NCI-H1694 treated with DMSO at 0.1 percent for 48 hours (cell line): ENCODE data around the gene ARHGEF4.
"Not testable (repeated sequence)": the region's sequence is repeated elsewhere in the genome, so short reads cannot be mapped to it uniquely, and the experiment has no call there.

Experiments used
- DNase-seq: peaks from one replicate; lab custom pipeline; 2025; lab: John Stamatoyannopoulos, UW

ARHGEF4 gene

DNA sequence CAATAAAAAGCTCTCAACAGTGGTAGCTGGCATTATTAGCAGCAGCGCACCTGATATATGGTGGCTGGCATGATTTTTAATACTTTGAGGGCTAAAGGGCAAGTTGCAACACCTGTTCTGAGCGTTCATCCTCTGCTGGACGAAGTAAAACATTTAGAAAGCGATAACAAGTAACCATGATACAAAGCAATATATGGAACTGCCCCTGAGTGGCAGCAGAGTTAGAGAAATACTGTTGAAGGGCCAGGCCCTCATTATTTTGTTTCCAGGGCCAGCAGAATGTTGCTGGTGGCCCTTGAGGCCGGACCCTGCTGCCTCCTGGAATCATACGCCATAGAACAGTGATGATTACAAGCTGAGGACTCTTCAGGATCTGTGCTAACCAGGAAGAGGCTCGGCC, 47.8 kb downstream of the ARHGEF4 start:
- no peak for DNase-seq

DNA sequence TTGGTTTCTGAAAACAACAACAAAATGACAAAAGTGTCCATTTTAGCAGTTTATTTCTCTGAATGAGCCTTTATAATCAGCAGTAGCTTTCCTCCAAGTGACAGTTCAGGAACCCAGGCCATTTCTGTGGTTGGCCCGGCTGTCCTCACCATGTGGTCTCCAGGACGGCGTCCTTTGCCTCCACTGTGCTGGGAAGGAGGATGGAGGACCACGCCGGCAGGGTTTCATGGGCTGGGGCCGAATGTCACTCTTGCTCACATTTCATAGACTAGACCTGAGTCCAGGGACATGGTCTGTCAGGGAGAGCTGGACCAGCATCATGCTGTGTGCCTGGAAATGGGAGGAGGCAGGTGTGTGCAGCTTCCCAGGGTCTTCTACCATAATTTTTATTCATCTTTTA, 50.9 kb downstream of the ARHGEF4 start:
- no peak for DNase-seq

DNA sequence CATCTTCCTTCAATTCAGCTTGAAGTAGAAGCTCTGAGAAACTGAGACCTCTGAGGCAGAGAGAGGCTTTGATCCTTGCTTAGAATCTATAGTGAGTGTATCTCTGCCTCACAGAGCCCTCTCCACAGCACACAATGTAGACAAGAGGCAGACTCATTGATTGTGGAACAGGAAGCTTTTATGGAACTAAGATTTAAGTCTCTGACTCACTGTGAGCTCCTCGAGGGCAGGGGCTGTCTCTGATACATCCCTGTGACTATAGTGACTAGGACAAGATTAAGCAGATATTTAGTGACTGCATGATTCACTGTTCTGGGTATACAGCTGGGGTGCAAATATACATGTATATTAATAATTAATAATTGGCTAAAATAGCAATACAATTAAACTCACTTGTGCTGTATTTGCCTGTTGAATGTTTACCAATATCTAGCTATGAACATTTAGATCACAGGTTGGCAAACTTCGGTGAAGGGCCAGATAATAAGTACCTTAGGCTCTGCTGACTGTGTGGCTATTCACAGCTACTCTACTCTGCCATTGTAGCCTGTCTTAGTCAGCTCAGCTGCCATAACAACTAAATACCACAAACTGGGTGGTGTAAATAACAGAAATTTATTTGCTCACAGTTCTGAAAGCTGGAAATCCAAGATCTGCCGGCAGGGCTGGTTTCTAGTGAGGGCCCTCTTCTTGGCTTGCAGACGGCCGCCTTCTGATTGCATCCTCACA, 54.4 kb downstream of the ARHGEF4 start:
- DNase-seq = no peak

DNA sequence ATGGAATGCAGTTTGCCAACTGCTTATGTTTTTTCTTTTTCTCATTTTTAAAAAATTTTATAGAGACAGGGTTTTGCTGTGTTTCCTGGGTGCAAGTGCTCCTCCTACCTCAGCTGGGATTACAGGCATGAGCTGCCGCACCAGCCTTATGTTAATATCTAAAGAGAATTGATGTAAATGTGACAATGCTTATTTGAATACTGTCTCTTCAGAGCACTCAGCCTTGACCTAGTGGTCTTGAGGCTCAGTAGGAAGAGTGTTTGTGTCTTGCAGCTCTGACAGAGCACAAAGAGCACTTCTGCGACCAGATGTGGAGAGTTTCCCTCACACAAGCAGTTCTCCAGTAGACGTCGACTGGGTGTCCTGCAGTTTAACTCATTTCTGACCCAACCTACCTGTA, 55.3 kb downstream of the ARHGEF4 start:
- no peak for DNase-seq

DNA sequence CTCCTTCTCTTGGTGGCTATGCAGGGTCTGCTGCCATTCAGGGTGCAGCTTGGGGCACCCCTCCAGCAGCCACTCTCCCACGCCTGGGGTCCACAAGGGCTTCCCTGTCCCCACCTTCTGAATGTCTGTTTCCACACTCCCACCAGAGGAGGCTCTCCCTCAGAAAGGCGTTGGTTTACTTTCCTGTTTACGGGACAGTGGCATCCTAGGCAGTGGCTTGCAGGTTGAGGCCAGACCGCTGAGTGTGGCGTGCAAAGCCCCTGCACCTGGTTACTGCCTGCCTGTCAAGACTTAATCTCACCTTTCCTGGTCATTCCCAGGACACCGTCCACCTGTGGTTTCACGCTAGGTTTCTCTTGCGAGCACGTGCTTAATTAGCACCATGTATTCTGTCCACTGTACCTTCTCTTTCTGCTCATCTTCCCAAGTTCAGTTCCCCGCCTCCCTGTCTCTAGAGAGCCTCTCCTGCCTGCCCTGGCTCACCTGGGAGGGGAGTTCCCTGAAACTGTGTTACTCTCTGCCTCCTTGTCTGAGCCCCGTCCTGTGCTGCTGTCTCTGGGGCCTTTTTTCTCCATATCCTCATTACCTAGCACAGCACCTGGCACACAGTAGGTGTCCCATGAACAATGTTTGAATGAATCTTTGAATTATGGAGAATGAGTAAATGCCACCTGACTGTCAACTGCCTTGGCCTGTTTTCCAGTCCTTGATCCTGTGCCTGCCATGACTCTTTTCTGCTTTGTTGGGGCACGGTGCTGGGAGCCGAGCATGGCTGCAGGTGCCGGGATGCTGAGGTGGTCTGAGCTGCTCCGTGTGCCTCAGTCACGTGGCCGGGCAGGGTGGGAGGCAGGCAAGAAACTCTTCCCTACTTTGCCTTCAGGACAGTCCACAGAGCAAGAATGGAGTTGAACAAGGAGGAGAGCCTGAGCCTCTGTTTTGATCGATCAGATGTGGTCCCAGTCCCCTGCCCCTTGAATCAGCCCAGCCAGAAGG, 56.4 kb downstream of the ARHGEF4 start:
- DNase-seq = no peak

DNA sequence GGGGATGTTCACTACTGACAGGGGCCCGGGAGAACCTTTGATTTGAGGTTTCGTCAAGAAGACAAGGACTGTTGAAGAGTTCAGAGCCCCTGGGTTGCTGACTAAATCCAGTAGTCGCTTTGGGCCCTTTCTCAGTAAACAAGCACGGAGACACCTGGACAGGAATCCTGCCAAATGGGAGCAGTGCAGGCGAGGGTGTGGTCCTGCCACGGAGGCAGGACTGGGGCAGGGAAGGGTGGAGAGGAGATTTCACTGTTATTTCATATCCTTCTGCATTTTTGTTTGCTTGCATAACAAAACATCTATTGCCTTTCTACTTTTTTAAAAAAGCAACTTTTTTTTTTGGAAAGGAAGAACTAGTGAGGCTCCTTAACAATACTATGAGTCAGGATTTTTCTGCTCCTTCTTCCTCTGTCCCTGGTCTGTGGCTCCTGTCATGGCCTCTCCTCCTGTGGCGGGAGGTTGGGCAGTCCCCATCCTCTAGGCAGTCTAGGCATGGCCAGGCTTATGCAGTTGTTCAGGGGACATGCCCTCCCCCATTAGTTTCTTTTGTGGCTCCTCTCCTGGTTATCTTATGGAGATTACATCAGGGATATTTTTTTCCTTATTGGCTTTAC, 57.7 kb downstream of the ARHGEF4 start:
- DNase-seq = no peak

DNA sequence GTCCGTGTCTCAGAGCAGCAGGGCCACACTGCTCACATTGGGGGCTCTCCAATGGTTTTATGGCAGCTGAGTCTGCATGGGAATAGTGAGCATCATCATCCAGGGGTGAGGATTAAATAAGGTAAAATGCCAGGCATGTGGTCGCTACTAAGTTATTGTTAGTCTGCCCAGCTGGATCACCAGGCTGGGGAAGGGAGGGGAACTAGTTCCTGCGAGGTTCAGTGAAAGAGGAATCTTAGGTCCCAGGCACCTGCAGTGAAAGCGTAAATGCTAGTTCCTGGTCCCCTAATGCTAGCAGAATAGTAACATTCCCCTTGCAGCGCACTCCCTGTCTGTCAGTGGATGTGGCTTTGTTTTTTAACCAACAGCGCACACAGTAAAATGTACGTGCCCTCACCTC, 60.1 kb downstream of the ARHGEF4 start:
- DNase-seq = no peak

DNA sequence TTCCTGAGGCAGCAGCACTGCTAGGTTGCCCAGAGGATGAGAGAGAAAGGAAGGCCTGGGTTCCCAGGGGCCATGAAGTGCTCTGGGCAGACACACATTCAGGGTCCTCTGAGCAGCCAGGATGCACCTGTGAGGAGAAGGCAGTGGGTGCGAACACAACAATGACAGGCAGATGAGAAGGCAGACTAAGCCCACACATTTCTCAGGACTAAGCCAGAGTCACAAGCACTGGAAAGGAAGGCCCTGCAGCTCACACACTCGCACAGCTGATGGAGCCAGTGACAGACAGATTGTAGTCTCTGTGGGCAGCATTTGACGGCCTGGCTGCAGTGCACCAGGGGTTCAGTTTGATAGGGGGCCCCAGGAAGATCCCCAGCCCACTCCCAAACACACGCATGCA, 61.8 kb downstream of the ARHGEF4 start:
- no peak for DNase-seq

DNA sequence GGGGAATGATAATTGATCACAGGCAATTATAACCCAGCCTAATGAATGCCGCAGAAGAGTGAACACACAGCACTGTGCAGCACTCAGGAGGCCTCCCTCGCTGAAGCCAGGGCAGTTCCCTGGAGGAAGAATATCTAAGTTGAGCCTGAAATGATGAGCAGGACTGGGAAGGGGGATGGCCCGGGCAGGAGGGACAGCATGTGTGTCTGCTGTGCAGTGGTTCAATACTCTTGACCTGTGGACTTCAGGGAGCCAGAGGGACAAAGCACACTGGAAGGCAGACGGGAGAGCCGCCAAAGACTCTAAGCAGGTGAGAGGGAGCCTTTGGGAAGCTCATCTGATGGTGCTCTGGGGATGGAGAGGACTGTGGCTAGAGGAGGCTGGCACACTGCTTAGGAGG, 62.6 kb downstream of the ARHGEF4 start:
- no peak for DNase-seq

DNA sequence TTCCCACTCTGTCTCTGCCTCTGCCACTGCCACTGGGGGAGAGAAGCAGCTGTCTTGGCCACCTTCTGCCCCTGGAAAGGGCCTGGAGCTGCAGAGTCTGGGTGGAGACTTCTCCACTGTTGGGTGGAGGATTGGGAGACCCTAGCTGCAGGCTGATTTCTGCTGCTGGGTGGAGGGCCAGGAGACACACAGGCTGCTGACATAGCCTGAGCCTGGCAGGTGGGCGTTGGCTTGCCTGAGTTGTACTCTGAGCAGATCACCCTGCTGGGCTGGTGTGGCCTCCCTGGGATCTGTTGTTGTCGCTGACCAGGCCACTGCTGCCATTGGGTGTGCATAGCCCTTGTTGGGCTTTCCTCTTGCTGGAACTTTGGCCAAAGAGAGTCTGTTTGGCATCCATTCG, 64.3 kb downstream of the ARHGEF4 start:
- no peak for DNase-seq

DNA sequence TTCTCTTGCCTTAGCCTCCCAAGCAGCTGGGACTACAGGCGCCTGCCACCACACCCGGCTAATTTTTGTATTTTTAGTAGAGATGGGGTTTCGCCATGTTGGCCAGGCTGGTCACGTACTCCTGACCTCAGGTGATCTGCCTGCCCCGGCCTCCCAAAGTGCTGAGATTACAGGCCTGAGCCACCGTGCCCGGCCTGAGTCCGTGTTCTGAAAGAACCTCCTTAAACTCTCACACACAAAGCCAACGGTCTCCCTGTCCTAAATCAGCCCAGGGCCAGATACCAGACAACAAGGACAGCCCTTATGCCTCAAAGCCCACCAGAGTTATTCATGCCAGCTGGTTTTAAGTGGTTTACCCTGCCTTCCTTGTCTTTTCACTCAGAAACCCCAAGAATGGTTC, 64.9 kb downstream of the ARHGEF4 start:
- not testable (repeated sequence) for DNase-seq

DNA sequence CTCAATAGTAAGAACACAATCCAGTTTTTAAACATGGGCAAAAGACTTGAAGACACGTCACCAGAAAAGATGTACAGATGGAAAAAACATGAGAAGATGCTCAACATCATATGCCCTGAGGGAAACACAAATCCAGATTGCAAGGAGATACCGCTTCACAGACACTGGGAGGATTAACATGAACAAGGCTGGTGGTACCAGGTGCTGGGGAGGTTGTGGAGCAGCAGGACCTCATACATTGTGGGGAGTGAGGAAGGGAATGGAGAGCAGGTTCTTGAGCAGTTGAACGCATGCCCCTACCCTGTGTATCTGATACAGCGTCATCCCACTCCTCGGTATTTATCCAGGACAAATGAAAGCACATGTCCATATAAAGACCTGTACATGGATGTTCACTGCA, 72.1 kb downstream of the ARHGEF4 start:
- DNase-seq = no peak

DNA sequence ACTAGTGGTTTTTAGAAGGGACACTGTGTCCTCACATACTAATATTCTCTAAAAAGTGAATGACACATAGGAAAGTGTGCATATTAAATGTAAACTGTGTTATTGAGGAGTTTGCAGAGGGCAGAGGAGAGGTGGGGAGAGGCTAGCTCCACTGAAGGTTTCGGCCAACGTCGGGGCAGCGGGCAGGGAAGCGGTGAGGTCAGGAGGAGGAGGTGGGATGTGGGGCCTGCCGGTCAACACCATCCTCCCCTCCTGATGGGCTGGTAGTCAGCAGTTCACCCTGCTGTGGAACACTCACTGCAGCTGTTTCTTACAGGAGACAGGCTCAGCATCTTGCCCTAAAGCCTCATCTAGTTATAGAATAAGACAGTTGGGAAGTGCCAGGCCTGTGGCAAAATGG, 74.2 kb downstream of the ARHGEF4 start:
- DNase-seq = no peak

DNA sequence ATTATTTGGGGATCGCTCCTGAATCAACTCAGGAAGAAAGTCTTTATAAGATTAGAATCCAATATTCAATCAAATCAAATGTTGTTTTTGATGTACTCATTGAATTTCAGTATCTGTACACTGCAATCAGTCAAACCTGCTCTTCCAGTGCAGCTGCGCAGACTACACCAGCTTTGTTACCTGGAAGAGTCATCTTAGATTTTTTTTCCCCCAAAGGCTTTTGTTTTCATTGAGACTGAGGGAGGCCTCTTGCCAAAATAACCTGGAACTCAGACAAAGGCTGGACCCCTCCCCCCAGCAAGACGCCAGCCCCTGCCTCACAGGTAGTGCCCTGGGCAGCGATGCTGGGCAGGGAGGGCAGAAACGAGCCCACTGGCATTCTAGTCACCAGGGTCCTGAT, 74.8 kb downstream of the ARHGEF4 start:
- DNase-seq = no peak

DNA sequence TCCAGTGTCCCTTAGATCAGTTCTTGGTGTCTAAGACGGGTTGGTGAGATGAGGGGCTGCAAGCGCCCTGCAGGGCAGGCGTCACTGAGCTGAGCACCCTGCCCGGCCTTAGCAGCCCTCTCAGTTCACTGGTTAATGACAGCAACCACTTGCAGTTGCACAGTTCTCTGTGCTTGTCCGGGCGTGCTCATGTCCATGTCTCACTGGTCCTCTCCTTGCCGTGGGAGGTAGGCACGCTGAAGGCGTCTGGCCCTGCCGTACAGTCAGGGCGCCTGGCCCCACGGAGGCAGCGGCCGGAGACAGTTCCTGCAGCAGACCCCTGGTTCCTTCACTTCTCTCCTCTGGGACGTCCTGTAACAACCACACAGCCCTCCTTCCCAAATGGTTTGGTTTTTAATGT, 75.3 kb downstream of the ARHGEF4 start:
- no peak for DNase-seq

DNA sequence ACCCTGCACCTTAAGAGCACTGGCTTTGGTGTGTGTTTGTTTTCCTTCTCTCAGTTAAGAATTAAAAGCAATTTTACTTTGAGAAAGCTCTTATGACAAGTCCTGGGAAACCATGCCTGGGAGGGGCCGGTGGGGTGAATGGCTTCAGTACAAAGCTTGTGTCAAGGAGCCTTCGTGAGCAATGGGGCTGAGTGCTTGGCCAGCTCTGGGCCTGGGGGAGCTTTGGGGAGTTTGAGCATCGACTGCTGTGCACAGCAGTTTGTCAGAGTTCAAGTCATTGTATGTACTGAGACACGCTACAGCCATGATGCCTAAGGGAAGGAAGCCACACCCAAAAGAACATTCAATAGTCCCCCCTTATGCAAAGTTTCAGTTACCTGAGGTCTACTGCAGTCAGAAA, 75.8 kb downstream of the ARHGEF4 start:
- DNase-seq = no peak

DNA sequence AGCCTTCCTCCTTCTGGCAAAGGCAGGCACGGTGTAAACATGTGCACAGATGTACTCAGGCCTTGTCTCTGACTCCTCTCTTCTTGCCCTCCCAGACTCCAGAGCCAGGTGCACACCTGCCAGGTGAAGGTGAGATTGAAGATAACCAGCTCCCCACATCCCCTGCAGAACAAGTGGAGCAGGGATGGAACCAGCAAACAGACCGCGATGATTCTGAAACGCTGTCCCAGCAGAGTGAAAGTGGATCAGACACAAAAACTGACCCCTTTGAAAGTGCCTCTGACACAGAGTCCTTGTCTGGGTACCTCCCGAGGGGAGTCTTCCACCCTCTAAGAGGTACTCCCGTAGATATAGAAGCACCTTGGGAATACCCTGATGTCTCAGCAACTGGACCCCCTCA, 77.2 kb downstream of the ARHGEF4 start:
- no peak for DNase-seq

DNA sequence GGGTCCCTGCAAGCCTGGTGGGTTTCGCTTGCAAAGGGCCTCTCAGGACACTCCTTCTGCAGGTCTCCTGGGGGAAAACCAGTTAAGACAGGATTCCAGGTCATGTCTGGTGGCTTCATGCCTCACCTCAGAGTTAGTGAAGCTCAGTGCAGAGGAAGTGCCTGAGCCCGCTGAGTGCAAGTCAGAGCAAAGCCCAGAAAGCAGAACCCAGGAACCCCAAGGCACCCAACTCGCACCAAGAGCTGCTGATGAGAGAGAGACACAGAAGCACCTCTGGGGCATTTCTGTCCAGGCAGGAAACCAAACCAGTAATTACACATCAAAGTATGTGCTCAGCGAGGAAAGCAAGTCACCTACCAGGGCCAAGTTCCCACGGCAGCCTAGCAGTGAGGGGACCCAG, 78.4 kb downstream of the ARHGEF4 start:
- DNase-seq = no peak

DNA sequence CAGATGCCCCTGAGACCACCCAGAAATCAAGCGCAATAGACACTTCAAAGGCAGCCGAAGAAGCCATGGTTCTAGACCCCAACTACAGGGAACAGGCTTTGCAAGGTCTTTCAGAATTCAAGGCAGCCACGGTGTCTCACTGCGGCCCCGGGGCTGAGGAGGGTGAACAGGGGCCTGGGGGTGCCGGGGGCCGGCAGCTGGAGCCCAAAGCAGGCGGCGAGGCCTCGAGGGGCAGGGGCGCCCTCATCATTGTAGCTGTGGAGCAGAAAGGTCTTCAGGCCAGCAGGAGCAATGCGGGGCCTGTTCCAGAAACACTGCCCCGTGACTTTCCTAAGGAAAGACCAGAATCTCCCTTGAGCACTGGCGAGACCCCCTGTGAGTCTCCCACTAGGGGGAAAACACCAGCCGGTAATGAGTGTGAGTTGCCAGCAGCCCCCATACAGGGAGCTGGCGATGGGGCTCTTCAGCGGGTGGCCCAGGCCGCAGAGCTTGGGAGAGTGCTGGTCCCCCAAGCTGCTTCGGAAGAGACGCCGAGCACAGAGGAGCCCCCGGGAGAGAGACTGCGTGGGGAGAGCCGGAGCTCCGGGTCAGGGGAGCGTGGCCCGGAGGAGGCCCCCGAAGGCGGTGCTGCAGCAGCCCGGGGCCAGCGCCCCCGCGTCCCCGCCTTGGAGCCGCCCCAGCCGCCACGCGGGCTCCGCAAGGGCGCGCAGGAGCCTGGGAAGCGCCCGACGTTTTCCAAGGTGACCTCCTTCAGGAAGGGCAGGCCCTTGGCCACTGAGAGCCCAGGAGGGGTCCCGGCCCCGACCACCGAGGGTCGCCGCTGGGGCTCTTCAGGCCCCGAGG, 79.1 kb downstream of the ARHGEF4 start:
- DNase-seq = no peak

DNA sequence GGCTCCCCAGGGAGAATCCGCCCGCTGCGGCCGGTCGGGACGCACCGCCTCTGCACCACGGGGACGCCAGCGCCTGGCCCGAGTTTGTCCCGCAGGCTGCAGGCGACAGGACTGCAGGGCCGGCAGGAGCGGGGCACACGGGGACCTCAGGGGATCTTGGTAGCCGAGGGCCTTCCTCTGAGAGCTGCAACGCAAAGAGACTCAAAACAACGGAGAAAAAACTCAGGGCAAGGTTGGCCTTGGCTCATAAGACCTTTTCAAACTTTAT, 79.7 kb downstream of the ARHGEF4 start:
- no peak for DNase-seq

DNA sequence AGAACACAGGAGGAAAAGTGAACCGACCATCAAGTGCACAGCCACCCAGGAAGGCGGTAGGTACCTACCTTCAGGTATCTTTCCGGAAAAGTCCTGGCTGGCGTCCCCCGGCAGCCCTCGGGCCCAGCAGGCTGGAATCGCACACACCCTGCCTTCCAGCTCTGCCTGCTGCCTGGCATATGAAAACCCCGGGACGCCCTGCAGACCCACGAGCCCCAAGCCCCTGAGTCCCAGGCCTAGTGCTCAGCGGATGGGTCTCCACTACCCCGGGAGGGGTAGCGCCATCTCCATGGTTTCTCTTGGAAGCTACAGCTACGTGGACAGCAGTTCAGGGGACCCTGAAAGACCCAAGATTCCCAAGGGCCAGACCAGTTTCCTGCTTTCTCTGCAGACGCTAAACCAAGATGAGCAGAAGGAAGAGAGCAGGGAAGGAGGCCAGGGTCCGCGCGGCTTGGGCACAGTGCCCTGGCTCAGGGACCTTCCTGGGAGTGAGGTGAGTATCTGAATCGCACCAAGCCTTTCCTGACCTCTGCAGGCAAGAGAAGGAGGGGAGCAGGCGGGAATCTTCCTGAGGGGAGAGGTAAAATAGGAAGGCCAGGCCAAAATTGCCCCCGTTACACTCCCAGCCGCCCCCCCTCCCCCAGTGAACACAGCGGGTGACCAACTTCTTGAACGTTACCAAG, 80.4 kb downstream of the ARHGEF4 start:
- no peak for DNase-seq

DNA sequence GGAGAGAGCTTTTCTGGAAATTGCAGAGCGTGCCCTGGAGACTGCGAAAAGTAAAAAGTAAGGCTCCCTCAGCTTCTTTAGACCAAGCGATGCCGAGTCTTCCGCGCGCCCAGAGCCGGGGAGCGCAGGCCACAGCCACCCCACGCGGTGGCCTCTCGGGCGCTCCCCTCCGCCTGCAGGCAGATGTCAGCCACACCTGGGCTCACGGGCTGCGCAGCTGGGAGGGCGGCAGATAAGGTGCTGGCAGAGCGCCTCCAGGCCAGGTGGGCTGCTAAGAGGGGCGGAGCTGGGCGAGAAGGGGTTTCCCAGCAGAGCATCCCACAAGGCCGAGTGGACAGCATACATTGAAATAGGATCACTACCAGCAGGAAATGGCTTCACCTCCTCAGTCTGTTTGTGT, 81.7 kb downstream of the ARHGEF4 start:
- DNase-seq = no peak
